ENCODE measurements around the gene OBSL1. TPM values are rescaled to one million over a fixed set of nuclear protein-coding genes. Genes with fewer than 3 reads are reported as not detected.

Gene OBSL1
- total and polyA plus RNA-seq, 2 donors (not counting 3 experiments of a cell fraction or from before 2014, with no cell fraction given), result 16.7 to 20.7 TPM

GRCh38 chr2:219553168-219553417 is 18.2 kb downstream of the OBSL1 start:
- no peak overlapping the region for H3K4me3 ChIP-seq (replicated peaks in 1 of 3; ENCODE audit: insufficient read depth in 1 of 3, low read depth in 1 of 3, low read length in 3 of 3)
- no peaks in the 10 kb centered on the region for H3K79me2 ChIP-seq (ENCODE audit: control insufficient read depth, insufficient read depth, low read length)
- TF ChIP-seq POLR2A (IDR thresholded peaks at IDR 0.05; ENCODE audit: low read depth, low read length), result no peak
- TF ChIP-seq MAX (IDR thresholded peaks at IDR 0.05; ENCODE audit: insufficient read depth, insufficient read length), result no peak
- no peak for TF ChIP-seq GATA2 (IDR thresholded peaks at IDR 0.05; ENCODE audit: insufficient read depth, insufficient read length, low read depth, low read length)
- TF ChIP-seq CTCF (IDR thresholded peaks at IDR 0.05; ENCODE audit: extremely low read depth in 1 of 2, insufficient read depth in 1 of 2, low read depth in 1 of 2, low read length in 2 of 2), result no peak
- no peak for TF ChIP-seq FOS (IDR thresholded peaks at IDR 0.05; ENCODE audit: borderline replicate concordance, insufficient read depth, low read length)
- TF ChIP-seq EZH2 (IDR thresholded peaks at IDR 0.05; ENCODE audit: borderline replicate concordance, low read depth, low read length, severe bottlenecking), result no peak
- no peak for TF ChIP-seq MYC (IDR thresholded peaks at IDR 0.05; ENCODE audit: low read depth, low read length)
- TF ChIP-seq POLR2AphosphoS5 (IDR thresholded peaks at IDR 0.05; ENCODE audit: insufficient read depth, low read depth, low read length), result no peak
- TF ChIP-seq JUN (IDR thresholded peaks at IDR 0.05; ENCODE audit: borderline replicate concordance, insufficient read depth, insufficient read length, low read depth), result no peak
- H3K27ac ChIP-seq (ENCODE audit: insufficient read depth, low read depth, low read length), result no peak overlapping the region
- H3K4me1 ChIP-seq (ENCODE audit: control insufficient read depth, extremely low read depth, insufficient read depth, low read length), result no peaks in the 10 kb centered on the region
- POLR2A ChIA-PET, result no interaction called here
- no peak overlapping the region for H3K9ac ChIP-seq (replicated peaks; ENCODE audit: extremely low read depth, insufficient read depth, low read length)
- DNase-seq (ENCODE audit: low read depth, low spot score) (no peak), FAIRE-seq (no peak)
- no TSS peak for BruUV-seq (replicated peaks)
- dilution Hi-C loops (cut with MboI; ENCODE audit: extremely low pct_ligation_motif_present, low sequenced_read_pairs), result no loop called here
- CTCF ChIA-PET, result interaction anchor here (0.9 to 1.4 kb wide), 6 partner anchors 8 to 57 kb away, joined by 3 to 9 read pairs (median 4); partner anchors contain the start of gene OBSL1
- H3K9me3 ChIP-seq (replicated peaks; ENCODE audit: control insufficient read depth, insufficient read depth, low read length), result no peaks in the 10 kb centered on the region
- no peak overlapping the region for H3K4me2 ChIP-seq (ENCODE audit: insufficient read depth, low read length)
- no peaks in the 10 kb centered on the region for H3K36me3 ChIP-seq (ENCODE audit: control insufficient read depth in 2 of 2, extremely low read depth in 1 of 2, insufficient read depth in 2 of 2, low read length in 2 of 2)
- peaks cover 19 to 20% of the 10 kb centered on the region in 2 experiments for H3K27me3 ChIP-seq (ENCODE audit: control insufficient read depth in 2 of 2, insufficient read depth in 2 of 2, low read length in 2 of 2)
- H4K20me1 ChIP-seq (replicated peaks; ENCODE audit: control insufficient read depth, extremely low read depth, insufficient read depth, low read length), result no peaks in the 10 kb centered on the region
- no peak overlapping the region for H2AFZ ChIP-seq (ENCODE audit: low read depth, low read length)
- no peaks in the 10 kb centered on the region for H3K9me1 ChIP-seq (replicated peaks; ENCODE audit: control insufficient read depth, extremely low read depth, insufficient read depth, low read length)
- intact Hi-C loops (cut with micrococcal nuclease), result no loop called here

Data from endothelial cell of umbilical vein (primary cell).